ENCODE data around the gene SLC30A9.

DNA sequence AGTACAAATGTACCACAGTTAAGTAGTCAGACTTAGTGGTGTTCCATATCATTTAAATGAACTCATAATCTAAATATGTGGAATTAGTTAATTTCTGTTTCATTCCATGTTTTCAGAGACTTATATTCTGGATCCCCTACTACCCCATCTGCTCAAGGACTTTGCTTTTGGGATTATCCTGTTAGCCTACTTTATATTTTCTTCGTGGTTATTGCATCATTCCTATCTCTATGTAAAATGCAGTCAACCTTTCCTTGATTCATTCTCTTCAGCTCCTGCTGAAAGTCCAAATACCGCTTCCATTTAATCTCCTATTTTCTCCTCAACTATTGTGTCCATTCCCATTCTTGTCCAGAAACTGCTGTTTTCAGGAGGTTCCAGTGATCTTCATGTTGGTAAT lies 25.1 kb downstream of the SLC30A9 start:
- TF ChIP-seq EZH2 (IDR thresholded peaks at IDR 0.05) (no peak), CTCF (IDR thresholded peaks at IDR 0.05) (no peak)

All from neural progenitor cell (in vitro differentiated cells).